Thyroid gland (tissue), 4 donors: ENCODE results near the gene SYNJ2. TPM values are rescaled to one million over a fixed set of nuclear protein-coding genes. Genes with fewer than 3 reads are reported as not detected.

ENCODE experiments used
- DNase-seq, 2 donors: peaks; one replicate each; pipeline ENCODE4 v3.0.0-alpha.2; 2019
- H3K27ac ChIP-seq, 3 donors: fragments of 200-600 bp; sonication (generic); 1 replicate in 2 of 3; 2 replicates in 1 of 3; pipeline ENCODE4 v1.5.1; 2016 to 2019; ENCODE audit warnings: mild to moderate bottlenecking in 1 of 3, moderate library complexity in 1 of 3
- H3K27me3 ChIP-seq: fragments of 200-600 bp; sonication (generic); one replicate; pipeline ENCODE4 v1.5.1; 2019
- H3K36me3 ChIP-seq, 2 donors: fragments of 200-600 bp; sonication (generic); one replicate each; pipeline ENCODE4 v1.5.1; 2016 to 2019
- H3K4me1 ChIP-seq, 2 donors: fragments of 200-600 bp; sonication (generic); one replicate each; pipeline ENCODE4 v1.5.1; 2017 to 2019
- H3K4me3 ChIP-seq, 3 donors: fragments of 200-600 bp; sonication (generic); replicated peaks in 1 of 3; 1 replicate in 2 of 3; 2 replicates in 1 of 3; pipeline ENCODE4 v1.5.1; 2016; ENCODE audit warnings: mild to moderate bottlenecking in 1 of 3
- H3K9me3 ChIP-seq: fragments of 200-600 bp; sonication (generic); one replicate; pipeline ENCODE4 v1.5.1; 2017
- CTCF ChIP-seq, 6 experiments: fragments of 200-600 bp in 3 of 6; fragments of 450-650 bp in 3 of 6; sonication (generic) in 3 of 6; IDR thresholded peaks; one replicate each; pipeline ENCODE4 v1.5.1; 2016 to 2019; ENCODE audit warnings: antibody characterized with exemption in 6 of 6, mild to moderate bottlenecking in 2 of 6, inconsistent platforms in 1 of 6, moderate library complexity in 1 of 6
- POLR2A ChIP-seq, 2 donors: fragments of 450-650 bp; IDR thresholded peaks; one replicate each; pipeline ENCODE4 v1.6.1; 2017; ENCODE audit warnings: antibody characterized with exemption in 2 of 2, mild to moderate bottlenecking in 2 of 2, moderate library complexity in 1 of 2
- WGBS, 2 donors: methylation state at CpG; one replicate each; pipeline ENCODE4 v1.1.5; 2017; 5-methylcytosine and 5-hydroxymethylcytosine counted together
- intact Hi-C: fragments of 100-400 bp; cut with DNase I; formaldehyde crosslinking; loops from one replicate; pipeline ENCODE4 v1.15.1; 2023
- total RNA-seq, 4 donors: library from RNA; depleted of rRNA; stranded (reverse); fragments of >200 nt; gene quantifications; one replicate each; pipeline ENCODE4 v1.2.3, GENCODE V29; 2016

The SYNJ2 gene
- total RNA-seq, 4 donors from 2014 or later, result 11.3 to 22.7 (median 13.5) TPM

DNA sequence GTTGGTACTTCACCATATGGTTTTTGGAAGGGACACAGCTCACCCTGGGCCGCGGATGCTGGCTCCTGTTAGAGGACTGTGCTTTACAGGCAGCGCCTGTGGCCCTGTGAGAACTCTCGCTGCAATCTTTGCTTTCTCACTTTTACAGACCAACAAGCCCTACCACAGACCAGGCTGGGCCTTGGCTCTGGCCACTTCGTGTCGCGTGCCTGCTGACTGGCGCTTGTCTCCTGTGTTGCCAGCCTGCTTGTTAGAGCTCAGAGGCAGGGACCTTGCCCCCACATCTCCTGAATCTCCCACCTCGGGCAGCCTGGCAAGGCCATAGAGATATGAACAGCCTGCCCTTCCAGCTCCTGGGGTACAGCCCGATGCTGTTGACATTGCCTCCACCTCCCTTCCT is 56.1 kb downstream of the SYNJ2 start:
- TF ChIP-seq POLR2A (IDR thresholded peaks at IDR 0.05) (no peak), CTCF (IDR thresholded peaks at IDR 0.05) (no peak)
- no peak for DNase-seq
- intact Hi-C loops, result no loop called here
- WGBS, 2 donors, result 87 to 96% methylated on average over 8 to 10 of the region's 10 CpGs
- H3K36me3 ChIP-seq, result no peaks in the 10 kb centered on the region
- H3K9me3 ChIP-seq, result no peaks in the 10 kb centered on the region
- no peak overlapping the region for H3K27ac ChIP-seq
- no peak overlapping the region for H3K4me3 ChIP-seq
- H3K4me1 ChIP-seq, result peaks cover 0 to 23% of the 10 kb centered on the region in 2 donors
- H3K27me3 ChIP-seq, result no peaks in the 10 kb centered on the region

DNA sequence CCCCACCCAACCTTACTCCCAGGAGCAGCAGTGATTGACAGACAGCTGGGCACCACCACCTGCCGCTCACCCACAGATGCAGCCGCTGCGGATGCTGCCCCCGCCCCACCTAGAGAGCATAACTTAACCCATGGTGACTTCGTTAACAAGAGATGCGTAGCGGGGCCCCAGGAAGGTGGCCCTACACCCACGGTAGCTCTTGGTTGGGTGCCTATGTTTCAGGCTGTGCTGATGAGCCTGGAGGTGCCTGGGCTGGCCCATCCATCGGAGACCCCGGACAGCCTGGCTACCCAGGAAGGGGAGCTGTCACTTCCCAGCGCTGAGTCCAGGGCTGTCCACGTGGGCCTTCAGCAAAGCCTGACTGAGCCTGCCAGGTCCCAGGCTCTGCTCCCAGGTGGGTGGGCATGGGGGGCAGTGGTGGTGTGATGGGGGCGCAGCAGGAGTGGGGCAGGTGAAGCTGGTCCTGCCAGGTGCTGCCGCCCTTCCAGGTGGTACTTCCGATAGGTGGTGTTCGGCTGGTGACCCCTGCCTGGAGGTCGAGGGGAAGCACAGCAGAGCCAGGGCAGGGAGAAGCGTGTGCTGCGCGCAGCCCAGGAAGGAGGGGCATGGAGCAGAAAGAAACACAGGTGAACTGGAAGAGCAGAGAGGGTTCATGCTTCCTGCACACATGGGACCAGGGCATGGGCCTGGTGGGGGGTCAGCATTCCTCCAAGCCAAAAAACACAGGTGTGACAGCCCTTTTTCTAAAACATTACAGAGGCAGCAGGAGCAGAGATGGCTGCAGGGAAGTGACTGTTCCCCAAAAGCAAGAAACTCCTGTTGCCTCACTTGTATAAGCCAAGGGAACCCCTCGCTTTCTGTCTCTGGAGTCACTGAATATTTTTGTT is 56.9 kb downstream of the SYNJ2 start:
- Histone ChIP-seq H3K4me3 (no peak overlapping the region), H3K27me3 (no peaks in the 10 kb centered on the region), H3K9me3 (no peaks in the 10 kb centered on the region), H3K36me3 (no peaks in the 10 kb centered on the region), H3K27ac (no peak overlapping the region), H3K4me1 (peaks cover 0 to 26% of the 10 kb centered on the region in 2 donors)
- WGBS, 2 donors, result 88 to 97% methylated on average over 14 to 18 of the region's 21 CpGs
- TF ChIP-seq POLR2A (IDR thresholded peaks at IDR 0.05) (no peak), CTCF (IDR thresholded peaks at IDR 0.05) (no peak)
- DNase-seq, result no peak
- intact Hi-C loops, result no loop called here

DNA sequence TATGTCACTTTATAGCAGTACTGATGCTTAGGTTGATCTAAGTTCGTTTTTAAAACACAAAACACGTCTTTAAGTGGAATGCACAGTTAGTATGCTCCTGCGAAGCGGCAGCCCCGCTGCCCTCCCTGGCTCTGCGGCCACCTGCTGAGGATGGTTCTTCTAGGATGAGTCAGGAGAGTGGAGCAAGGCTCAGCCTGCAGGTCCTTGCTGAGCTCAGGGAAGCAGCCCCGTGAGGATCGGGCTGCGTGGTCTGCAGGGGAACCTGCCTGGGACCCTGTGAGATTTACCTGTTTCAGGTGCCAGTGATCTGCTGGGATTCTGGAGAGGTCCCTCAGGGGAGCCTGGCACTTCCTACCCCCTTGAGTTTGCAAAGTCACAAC is 57.5 kb downstream of the SYNJ2 start:
- H3K4me3 ChIP-seq, result no peak overlapping the region
- no peak overlapping the region for H3K27ac ChIP-seq
- no peaks in the 10 kb centered on the region for H3K36me3 ChIP-seq
- H3K27me3 ChIP-seq, result no peaks in the 10 kb centered on the region
- peaks cover 0 to 26% of the 10 kb centered on the region in 2 donors for H3K4me1 ChIP-seq
- no peaks in the 10 kb centered on the region for H3K9me3 ChIP-seq
- no peak for DNase-seq
- WGBS, 2 donors, result 95 to 97% methylated on average over 7 to 9 of the region's 9 CpGs
- TF ChIP-seq POLR2A (IDR thresholded peaks at IDR 0.05), result no peak
- no peak for TF ChIP-seq CTCF (IDR thresholded peaks at IDR 0.05)
- intact Hi-C loops, result no loop called here

GRCh38 chr6:158039571-158040050 is 57.9 kb downstream of the SYNJ2 start:
- Histone ChIP-seq H3K36me3 (no peaks in the 10 kb centered on the region), H3K27ac (no peak overlapping the region), H3K4me1 (peaks cover 0 to 26% of the 10 kb centered on the region in 2 donors), H3K4me3 (no peak overlapping the region), H3K9me3 (no peaks in the 10 kb centered on the region), H3K27me3 (no peaks in the 10 kb centered on the region)
- intact Hi-C loops, result no loop called here
- no peak for DNase-seq
- TF ChIP-seq POLR2A (IDR thresholded peaks at IDR 0.05) (no peak), CTCF (IDR thresholded peaks at IDR 0.05) (no peak)
- WGBS, 2 donors, result 72 to 74% methylated on average over 10 to 15 of the region's 17 CpGs
